Skeletal muscle tissue (tissue), 4 donors: ENCODE measurements around the gene CNKSR1. TPM values are rescaled to one million over a fixed set of nuclear protein-coding genes. Genes with fewer than 3 reads are reported as not detected.

ENCODE experiments used
- H3K27ac ChIP-seq: one replicate; pipeline ENCODE4 v1.7.0; 2013; ENCODE audit warnings: mild to moderate bottlenecking, low read depth, low read length, inconsistent platforms
- H3K27me3 ChIP-seq, 3 donors: one replicate each; pipeline ENCODE4 v1.7.0; 2013; ENCODE audit warnings: low read length in 3 of 3; ENCODE audit not compliant: control insufficient read depth in 3 of 3, insufficient read depth in 3 of 3
- H3K36me3 ChIP-seq, 3 donors: one replicate each; pipeline ENCODE4 v1.7.0; 2013; ENCODE audit warnings: low read length in 3 of 3; ENCODE audit not compliant: control insufficient read depth in 3 of 3, insufficient read depth in 3 of 3
- H3K4me1 ChIP-seq, 3 donors: one replicate each; pipeline ENCODE4 v1.7.0; 2013; ENCODE audit warnings: low read length in 3 of 3, mild to moderate bottlenecking in 3 of 3; ENCODE audit not compliant: control insufficient read depth in 3 of 3, insufficient read depth in 3 of 3
- H3K4me3 ChIP-seq, 3 donors: one replicate each; pipeline ENCODE4 v1.7.0; 2013; ENCODE audit warnings: low read length in 3 of 3
- H3K9ac ChIP-seq, 3 donors: one replicate each; pipeline ENCODE4 v1.7.0; 2013; ENCODE audit warnings: low read length in 3 of 3, mild to moderate bottlenecking in 3 of 3, moderate library complexity in 2 of 3, low read depth in 1 of 3
- H3K9me3 ChIP-seq, 3 donors: one replicate each; pipeline ENCODE4 v1.7.0; 2013; ENCODE audit warnings: low read length in 3 of 3; ENCODE audit not compliant: control insufficient read depth in 3 of 3
- total RNA-seq: library from RNA; depleted of rRNA; stranded (reverse); fragments of >200 nt; gene quantifications from one replicate; pipeline ENCODE4 v1.2.3, GENCODE V29; 2014
- donor health status: Osteomylitis.

The CNKSR1 gene
- total RNA-seq, 1 donor from 2014 or later = not detected

DNA sequence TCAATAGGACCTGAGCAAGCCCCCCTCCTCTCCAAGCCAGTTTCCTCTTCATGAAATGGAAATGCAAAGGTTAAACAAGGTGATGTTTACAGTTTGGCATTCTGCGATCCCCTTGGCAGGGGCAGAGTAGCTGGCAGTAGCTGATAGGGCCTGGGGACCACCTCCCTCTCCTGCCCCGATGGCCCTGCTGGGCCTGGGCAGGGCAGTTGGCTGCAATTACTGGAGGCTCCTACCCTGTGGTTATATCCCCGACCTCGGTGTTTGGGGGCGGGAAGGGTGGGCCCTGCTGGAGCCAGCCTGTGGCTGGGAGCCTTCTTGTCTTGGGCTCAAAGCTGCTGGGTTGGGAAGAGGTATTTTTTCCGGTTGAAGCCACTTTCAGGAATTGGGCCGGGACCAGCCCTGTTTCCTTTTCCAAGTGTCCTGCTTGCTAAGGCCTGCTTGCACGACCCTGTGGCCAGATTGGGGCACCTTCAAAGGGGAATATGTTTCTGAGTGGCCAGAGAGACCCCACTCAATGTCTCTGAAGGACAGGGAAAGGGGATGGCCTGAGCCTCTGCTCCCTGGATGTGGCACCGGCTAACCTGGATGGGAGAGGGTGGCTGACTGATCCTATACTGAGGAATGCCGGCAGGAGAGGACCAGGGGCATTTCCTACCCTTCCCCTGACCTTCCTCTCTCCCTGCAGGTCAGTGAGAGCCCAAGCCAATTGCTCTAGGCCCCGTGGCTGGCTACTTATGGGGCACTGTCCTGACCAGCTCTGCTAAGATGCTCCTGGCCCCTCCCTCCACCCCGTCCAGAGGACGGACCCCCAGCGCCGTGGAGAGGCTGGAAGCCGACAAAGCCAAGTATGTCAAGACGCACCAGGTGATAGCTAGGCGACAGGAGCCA is 16.5 kb upstream of the CNKSR1 start:
- Histone ChIP-seq H3K27me3 (peaks cover under 1 to 9% (median 5%) of the 10 kb centered on the region in 3 donors), H3K36me3 (no peaks in the 10 kb centered on the region), H3K4me3 (peak overlapping the region; percentile 56 to 81 (median 77)), H3K27ac (peak overlapping the region; percentile 60), H3K9ac (peak overlapping the region; percentile 57 to 83 (median 75)), H3K4me1 (peaks cover 19 to 52% (median 38%) of the 10 kb centered on the region in 3 donors), H3K9me3 (no peaks in the 10 kb centered on the region)

DNA sequence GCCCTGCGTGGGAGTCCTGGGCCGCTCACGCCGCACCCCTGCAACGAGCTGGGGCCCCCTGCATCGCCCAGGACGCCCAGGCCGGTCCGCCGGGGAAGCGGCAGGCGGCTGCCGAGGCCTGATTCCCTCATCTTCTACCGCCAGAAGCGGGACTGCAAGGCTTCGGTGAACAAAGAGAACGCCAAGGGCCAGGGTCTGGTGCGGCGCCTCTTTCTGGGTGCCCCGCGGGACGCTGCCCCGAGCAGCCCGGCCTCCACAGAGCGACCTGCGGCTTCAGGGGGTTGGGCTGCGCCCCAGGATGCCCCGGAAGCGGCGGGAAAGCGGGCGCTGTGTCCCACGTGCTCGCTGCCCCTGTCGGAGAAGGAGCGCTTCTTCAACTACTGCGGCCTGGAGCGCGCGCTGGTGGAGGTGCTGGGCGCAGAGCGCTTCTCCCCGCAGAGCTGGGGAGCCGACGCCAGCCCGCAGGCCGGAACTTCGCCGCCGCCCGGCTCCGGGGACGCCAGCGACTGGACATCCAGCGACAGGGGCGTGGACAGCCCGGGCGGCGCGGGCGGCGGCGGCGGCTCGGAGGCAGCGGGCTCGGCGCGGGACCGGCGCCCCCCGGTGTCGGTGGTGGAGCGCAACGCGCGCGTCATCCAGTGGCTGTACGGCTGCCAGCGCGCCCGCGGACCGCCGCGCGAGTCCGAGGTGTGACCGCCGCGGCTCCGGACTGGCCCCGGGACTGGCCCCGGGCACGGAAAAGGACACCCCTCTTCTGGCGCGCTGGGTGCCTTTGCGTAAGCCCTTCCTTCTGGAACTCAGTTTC is 15.7 kb upstream of the CNKSR1 start:
- no peaks in the 10 kb centered on the region for H3K36me3 ChIP-seq
- peak overlapping the region; percentile 54 to 81 (median 77) for H3K4me3 ChIP-seq
- H3K9ac ChIP-seq = peak overlapping the region; percentile 70 to 83 (median 81)
- peaks cover 0 to 2% (median 0%) of the 10 kb centered on the region in 3 donors for H3K27me3 ChIP-seq
- peak overlapping the region; percentile 81 for H3K27ac ChIP-seq
- H3K9me3 ChIP-seq = no peaks in the 10 kb centered on the region
- peaks cover 17 to 46% (median 38%) of the 10 kb centered on the region in 3 donors for H3K4me1 ChIP-seq

DNA sequence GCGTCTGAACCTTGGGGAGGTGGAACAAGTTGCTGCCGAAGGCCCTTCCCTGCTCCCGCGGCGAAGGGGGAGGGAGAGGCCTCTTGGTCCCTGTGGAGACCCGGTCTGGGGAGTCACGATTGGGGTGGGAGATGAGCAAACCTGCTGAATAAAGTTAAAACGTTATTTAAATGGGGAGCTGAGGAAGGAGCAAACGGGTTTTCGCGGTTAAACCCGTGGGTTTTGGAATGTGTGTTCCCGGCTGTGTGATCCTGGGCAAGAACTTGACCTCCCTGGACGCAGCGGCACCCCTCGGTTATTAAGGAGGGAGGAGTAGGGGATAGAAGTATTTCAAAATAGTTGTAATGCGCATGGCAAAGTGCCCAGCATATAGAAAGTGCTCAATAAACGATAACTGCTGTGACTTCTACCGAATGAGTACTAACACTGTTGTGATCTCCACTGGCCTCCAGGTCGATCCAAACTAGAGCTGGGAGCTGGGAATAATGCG is 15.0 kb upstream of the CNKSR1 start:
- Histone ChIP-seq H3K9ac (peak overlapping the region; percentile 70 to 83 (median 81)), H3K27ac (peak overlapping the region; percentile 81)

DNA sequence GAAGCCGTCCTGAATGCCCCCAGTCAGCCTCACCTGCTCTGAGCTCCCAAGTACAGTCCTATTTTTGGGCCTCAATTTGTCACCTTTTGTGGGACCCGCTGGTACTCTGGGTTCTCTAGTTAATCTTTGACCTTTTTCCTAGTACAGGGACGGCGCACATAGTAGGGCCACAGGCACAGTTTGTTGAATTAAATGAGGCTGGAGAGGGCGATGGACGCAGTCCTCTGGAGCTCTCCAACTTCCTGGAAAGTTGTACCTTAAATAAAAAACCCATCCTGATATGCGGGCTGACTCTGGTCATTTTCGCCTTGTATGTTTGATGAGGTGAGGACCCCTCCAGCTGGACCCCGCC is 13.6 kb upstream of the CNKSR1 start:
- H3K9ac ChIP-seq = peak overlapping the region in 1 of 3 donors; percentile 81
- no peaks in the 10 kb centered on the region for H3K9me3 ChIP-seq
- H3K27me3 ChIP-seq = no peaks in the 10 kb centered on the region
- H3K4me3 ChIP-seq = peak overlapping the region in 2 of 3 donors; percentile 46 to 64
- H3K27ac ChIP-seq = no peak overlapping the region
- peaks cover 17 to 37% (median 35%) of the 10 kb centered on the region in 3 donors for H3K4me1 ChIP-seq
- no peaks in the 10 kb centered on the region for H3K36me3 ChIP-seq

More for the DNA sequence above, 15.0 kb upstream of the CNKSR1 start:
- peak overlapping the region; percentile 48 to 81 (median 77) for H3K4me3 ChIP-seq
- H3K27me3 ChIP-seq = no peaks in the 10 kb centered on the region
- peaks cover 17 to 46% (median 38%) of the 10 kb centered on the region in 3 donors for H3K4me1 ChIP-seq
- no peaks in the 10 kb centered on the region for H3K9me3 ChIP-seq
- H3K36me3 ChIP-seq = no peaks in the 10 kb centered on the region

DNA sequence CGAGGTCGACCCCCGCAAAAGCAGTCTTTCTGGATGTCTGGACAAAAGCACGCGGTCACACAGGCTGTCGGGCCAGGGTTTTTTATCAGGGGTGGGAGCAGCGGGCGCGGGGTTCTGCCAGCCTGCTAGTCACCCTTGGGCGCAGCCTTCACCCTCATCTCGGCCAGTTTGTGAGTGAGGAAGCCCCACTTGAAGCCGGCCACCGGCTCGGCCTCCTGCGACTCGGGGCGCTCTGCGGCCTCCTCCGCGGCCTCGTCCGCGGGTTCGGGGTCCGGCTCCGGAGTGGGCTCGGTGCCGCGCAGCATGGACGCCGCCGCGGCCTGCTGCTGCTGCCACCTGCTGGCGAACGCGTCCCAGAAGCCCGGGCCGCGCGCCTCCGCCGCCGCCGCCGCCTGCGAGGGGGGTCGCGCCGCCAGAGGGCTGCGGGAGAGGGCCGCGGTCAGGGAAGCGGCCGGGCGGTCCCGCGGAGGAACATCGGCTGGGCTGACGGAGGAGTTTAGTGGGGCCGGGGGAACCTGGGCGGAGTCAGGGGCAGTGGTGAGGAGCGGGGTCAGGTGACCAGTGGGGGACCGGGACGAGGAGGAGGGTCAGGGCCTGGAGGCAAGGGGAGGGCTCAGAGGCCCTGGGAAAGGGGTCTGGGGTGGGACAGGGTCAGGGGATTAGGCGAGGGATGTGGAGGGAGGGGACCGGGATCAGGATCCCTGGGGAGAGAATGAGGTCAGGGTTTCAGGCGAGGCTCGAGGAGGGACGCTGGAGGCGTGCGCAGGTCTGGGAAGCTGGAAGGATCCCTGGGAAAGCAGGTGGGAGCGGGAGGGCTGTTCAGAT is 13.0 kb upstream of the CNKSR1 start:
- H3K36me3 ChIP-seq = no peaks in the 10 kb centered on the region
- H3K27ac ChIP-seq = no peak overlapping the region
- H3K4me1 ChIP-seq = peaks cover 20 to 34% (median 34%) of the 10 kb centered on the region in 3 donors
- H3K9ac ChIP-seq = peak overlapping the region in 2 of 3 donors; percentile 56 to 81
- H3K27me3 ChIP-seq = no peaks in the 10 kb centered on the region
- peak overlapping the region in 2 of 3 donors; percentile 46 to 64 for H3K4me3 ChIP-seq
- H3K9me3 ChIP-seq = no peaks in the 10 kb centered on the region

DNA sequence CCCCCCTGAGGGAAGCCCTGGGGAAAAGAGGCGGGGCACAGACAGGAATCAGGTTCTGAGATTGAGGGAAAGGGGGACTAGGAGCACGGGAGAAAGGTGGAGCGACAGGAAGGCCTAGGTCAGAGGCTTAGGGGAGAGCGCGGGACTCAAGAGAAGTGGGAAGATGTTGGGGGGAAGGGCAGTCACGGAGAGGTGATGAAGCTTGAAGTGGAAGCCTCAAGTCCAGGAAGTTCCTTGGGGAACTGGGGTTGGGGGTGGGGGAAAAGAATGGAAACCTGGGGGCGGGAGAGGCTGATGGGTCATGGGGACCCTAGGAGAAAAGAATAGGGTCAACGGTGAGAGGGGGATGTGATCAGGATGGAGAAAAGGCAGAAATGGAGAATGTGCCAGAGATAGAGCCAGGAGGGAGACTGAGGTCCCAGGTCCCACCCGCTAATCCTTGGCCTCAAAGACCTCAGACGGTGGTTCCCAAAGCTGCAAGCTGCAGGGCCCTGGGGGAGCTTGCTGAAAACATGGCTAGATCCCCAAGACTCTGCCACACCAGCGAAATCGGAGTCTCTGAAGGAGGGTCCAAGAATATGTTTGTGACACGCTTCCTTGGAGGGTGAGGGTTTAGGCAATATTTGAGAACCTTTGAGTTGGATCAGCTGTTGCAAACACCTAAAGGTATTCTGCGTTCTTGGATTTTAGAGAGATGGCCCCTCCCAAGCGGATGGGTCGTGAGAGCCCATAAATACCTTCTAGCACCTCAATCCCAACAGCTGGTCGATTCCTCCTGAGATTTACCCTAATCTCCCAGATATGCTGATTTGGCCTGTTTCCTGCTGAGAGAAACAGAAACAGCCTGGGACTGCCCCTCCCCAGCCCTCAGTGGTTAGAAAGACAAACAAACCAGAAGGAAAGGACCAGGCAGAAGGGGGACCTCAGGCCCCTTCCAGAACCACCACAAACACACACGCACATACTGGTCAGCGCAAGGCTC is 12.1 kb upstream of the CNKSR1 start:
- H3K9me3 ChIP-seq = no peaks in the 10 kb centered on the region
- H3K4me3 ChIP-seq = peak overlapping the region in 1 of 3 donors; percentile 64
- peaks cover 25 to 37% (median 32%) of the 10 kb centered on the region in 3 donors for H3K4me1 ChIP-seq
- H3K36me3 ChIP-seq = no peaks in the 10 kb centered on the region
- no peaks in the 10 kb centered on the region for H3K27me3 ChIP-seq
- H3K27ac ChIP-seq = no peak overlapping the region
- peak overlapping the region in 1 of 3 donors; percentile 81 for H3K9ac ChIP-seq

DNA sequence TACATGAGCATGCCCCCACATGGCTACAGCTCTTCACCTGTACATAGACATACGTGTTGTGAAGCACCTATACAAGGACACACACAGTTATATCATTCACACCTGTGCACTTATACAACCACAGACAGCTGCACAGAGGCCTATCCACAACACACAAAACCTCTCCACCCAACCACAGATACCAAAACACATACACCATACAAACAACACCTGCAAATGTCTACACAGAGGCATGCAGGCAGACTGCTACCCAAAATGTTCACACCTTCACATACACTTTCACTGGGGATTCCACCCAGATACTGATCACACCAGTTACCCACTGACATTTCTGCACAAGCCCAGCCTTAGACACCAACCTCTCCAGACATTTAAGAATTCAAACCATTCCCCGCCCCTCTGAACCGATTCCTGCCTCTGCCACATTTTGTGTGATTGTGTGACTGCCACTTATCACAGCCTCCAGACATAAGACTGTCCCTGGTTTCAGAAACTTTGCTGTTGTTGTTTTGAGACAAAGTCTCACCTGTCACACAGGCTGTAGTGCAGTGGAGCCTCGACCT is 10.5 kb upstream of the CNKSR1 start:
- Histone ChIP-seq H3K27me3 (no peaks in the 10 kb centered on the region), H3K9ac (no peak overlapping the region), H3K4me3 (no peak overlapping the region), H3K27ac (no peak overlapping the region), H3K36me3 (peaks cover 0 to 9% (median 5%) of the 10 kb centered on the region in 3 donors), H3K4me1 (peaks cover 34 to 40% (median 35%) of the 10 kb centered on the region in 3 donors), H3K9me3 (no peaks in the 10 kb centered on the region)

DNA sequence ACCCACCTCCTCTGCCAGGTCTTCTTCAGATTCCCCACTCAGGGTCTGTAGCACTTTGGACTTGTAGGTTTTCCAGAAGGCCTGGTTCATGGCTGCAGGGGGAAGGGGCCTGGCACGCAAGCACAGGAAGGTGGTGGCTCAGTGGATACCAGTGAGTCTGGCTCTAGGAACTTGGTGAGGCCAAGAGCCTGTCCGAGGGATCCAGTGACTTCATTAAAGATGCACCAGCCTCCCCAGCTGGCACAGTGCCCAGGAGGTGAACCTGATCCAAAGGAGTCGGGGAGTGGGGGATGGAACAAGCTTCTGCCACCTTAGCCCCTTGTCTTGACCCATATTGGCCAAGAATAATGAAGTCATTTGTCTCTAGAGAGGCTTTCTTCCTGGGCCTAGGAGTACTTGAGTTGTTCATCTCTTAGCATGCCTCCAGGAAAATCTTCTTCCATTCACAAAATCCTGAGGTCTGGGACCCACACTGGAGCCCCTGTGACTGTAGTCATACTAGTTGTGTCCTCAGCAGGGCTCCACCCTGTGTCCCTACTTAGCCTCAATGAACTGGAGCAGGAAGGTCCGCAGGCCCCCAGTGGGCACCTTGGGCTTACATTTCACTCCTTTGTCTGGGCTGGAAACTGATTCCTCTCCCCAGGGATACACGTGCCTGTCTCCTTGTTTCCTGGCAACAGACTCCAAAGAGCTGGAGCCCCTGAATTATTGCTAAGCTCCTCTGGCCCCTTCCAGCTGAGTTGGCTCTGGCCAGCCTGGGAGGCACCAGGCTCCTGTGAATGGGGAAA is 8.7 kb upstream of the CNKSR1 start, which contains the start of gene C1orf232:
Gene C1orf232 (minus strand): TSS at position 554 of the 788 bp plus-strand sequence. CDS start 464 bp downstream, at position 90.
- H3K27ac ChIP-seq = peak within 1 kb of the TSS; percentile 92
- H3K27me3 ChIP-seq = no peaks in the 10 kb centered on the region
- peak within 1 kb of the TSS; percentile 87 to 98 (median 94) for H3K9ac ChIP-seq

More for the DNA sequence above, 8.7 kb upstream of the CNKSR1 start, which contains the start of gene C1orf232:
- Histone ChIP-seq H3K4me3 (peak within 1 kb of the TSS; percentile 74 to 91 (median 85)), H3K4me1 (peaks cover 31 to 41% (median 34%) of the 10 kb centered on the region in 3 donors), H3K9me3 (no peaks in the 10 kb centered on the region), H3K36me3 (peaks cover 0 to 9% (median 5%) of the 10 kb centered on the region in 3 donors)
